ENCODE results near the gene FUT8.

The FUT8 gene

GRCh38 chr14:65479386-65479785 lies 66.9 kb downstream of the FUT8 start:
- no peak for DNase-seq (ENCODE audit: low read depth, low spot score)
- H3K4me3 ChIP-seq (ENCODE audit: insufficient read length, low read depth), result no peak overlapping the region
- H3K36me3 ChIP-seq (ENCODE audit: insufficient read depth, insufficient read length, low read length), result no peaks in the 10 kb centered on the region
- H3K9me3 ChIP-seq (ENCODE audit: insufficient read depth, low read length), result no peaks in the 10 kb centered on the region
- TF ChIP-seq SUZ12 (IDR thresholded peaks at IDR 0.05; ENCODE audit: extremely low read depth, insufficient read depth, insufficient read length), result no peak
- no peak for TF ChIP-seq ZNF274 (IDR thresholded peaks at IDR 0.05; ENCODE audit: low read depth, low read length)
- no peak for TF ChIP-seq YY1 (IDR thresholded peaks at IDR 0.05; ENCODE audit: insufficient read depth, insufficient read length)
- no peaks in the 10 kb centered on the region for H3K4me1 ChIP-seq (ENCODE audit: insufficient read depth, insufficient read length)
- H3K27me3 ChIP-seq (ENCODE audit: insufficient read depth, insufficient read length), result no peaks in the 10 kb centered on the region
- H3K9ac ChIP-seq (ENCODE audit: insufficient read length, low read depth), result no peak overlapping the region

GRCh38 chr14:65482757-65483438 lies 70.4 kb downstream of the FUT8 start:
- no peak for TF ChIP-seq SUZ12 (IDR thresholded peaks at IDR 0.05; ENCODE audit: extremely low read depth, insufficient read depth, insufficient read length)
- TF ChIP-seq ZNF274 (IDR thresholded peaks at IDR 0.05; ENCODE audit: low read depth, low read length), result no peak
- TF ChIP-seq YY1 (IDR thresholded peaks at IDR 0.05; ENCODE audit: insufficient read depth, insufficient read length), result no peak
- Histone ChIP-seq H3K36me3 (ENCODE audit: insufficient read depth, insufficient read length, low read length) (no peaks in the 10 kb centered on the region), H3K27me3 (ENCODE audit: insufficient read depth, insufficient read length) (no peaks in the 10 kb centered on the region), H3K4me3 (ENCODE audit: insufficient read length, low read depth) (no peak overlapping the region), H3K9me3 (ENCODE audit: insufficient read depth, low read length) (no peaks in the 10 kb centered on the region), H3K4me1 (ENCODE audit: insufficient read depth, insufficient read length) (no peaks in the 10 kb centered on the region), H3K9ac (ENCODE audit: insufficient read length, low read depth) (no peak overlapping the region)
- DNase-seq (ENCODE audit: low read depth, low spot score), result no peak

GRCh38 chr14:65483647-65484046 lies 71.1 kb downstream of the FUT8 start:
- TF ChIP-seq ZNF274 (IDR thresholded peaks at IDR 0.05; ENCODE audit: low read depth, low read length), result no peak
- no peak for TF ChIP-seq SUZ12 (IDR thresholded peaks at IDR 0.05; ENCODE audit: extremely low read depth, insufficient read depth, insufficient read length)
- no peaks in the 10 kb centered on the region for H3K27me3 ChIP-seq (ENCODE audit: insufficient read depth, insufficient read length)
- no peaks in the 10 kb centered on the region for H3K36me3 ChIP-seq (ENCODE audit: insufficient read depth, insufficient read length, low read length)
- no peak overlapping the region for H3K9ac ChIP-seq (ENCODE audit: insufficient read length, low read depth)
- H3K4me1 ChIP-seq (ENCODE audit: insufficient read depth, insufficient read length), result no peaks in the 10 kb centered on the region
- H3K4me3 ChIP-seq (ENCODE audit: insufficient read length, low read depth), result no peak overlapping the region
- no peaks in the 10 kb centered on the region for H3K9me3 ChIP-seq (ENCODE audit: insufficient read depth, low read length)
- DNase-seq (ENCODE audit: low read depth, low spot score), result no peak

GRCh38 chr14:65485516-65485915 lies 73.0 kb downstream of the FUT8 start:
- no peak for DNase-seq (ENCODE audit: low read depth, low spot score)
- H3K4me1 ChIP-seq (ENCODE audit: insufficient read depth, insufficient read length), result no peaks in the 10 kb centered on the region
- no peak for TF ChIP-seq SUZ12 (IDR thresholded peaks at IDR 0.05; ENCODE audit: extremely low read depth, insufficient read depth, insufficient read length)
- TF ChIP-seq ZNF274 (IDR thresholded peaks at IDR 0.05; ENCODE audit: low read depth, low read length), result no peak
- TF ChIP-seq YY1 (IDR thresholded peaks at IDR 0.05; ENCODE audit: insufficient read depth, insufficient read length), result no peak
- no peak overlapping the region for H3K4me3 ChIP-seq (ENCODE audit: insufficient read length, low read depth)
- no peaks in the 10 kb centered on the region for H3K27me3 ChIP-seq (ENCODE audit: insufficient read depth, insufficient read length)
- no peaks in the 10 kb centered on the region for H3K9me3 ChIP-seq (ENCODE audit: insufficient read depth, low read length)
- H3K9ac ChIP-seq (ENCODE audit: insufficient read length, low read depth), result no peak overlapping the region
- H3K36me3 ChIP-seq (ENCODE audit: insufficient read depth, insufficient read length, low read length), result no peaks in the 10 kb centered on the region

GRCh38 chr14:65486863-65487262 lies 74.3 kb downstream of the FUT8 start:
- no peak for TF ChIP-seq YY1 (IDR thresholded peaks at IDR 0.05; ENCODE audit: insufficient read depth, insufficient read length)
- no peak for TF ChIP-seq SUZ12 (IDR thresholded peaks at IDR 0.05; ENCODE audit: extremely low read depth, insufficient read depth, insufficient read length)
- TF ChIP-seq ZNF274 (IDR thresholded peaks at IDR 0.05; ENCODE audit: low read depth, low read length), result no peak
- H3K4me3 ChIP-seq (ENCODE audit: insufficient read length, low read depth), result no peak overlapping the region
- no peak for DNase-seq (ENCODE audit: low read depth, low spot score)
- no peaks in the 10 kb centered on the region for H3K36me3 ChIP-seq (ENCODE audit: insufficient read depth, insufficient read length, low read length)
- no peak overlapping the region for H3K9ac ChIP-seq (ENCODE audit: insufficient read length, low read depth)
- H3K4me1 ChIP-seq (ENCODE audit: insufficient read depth, insufficient read length), result no peaks in the 10 kb centered on the region
- no peaks in the 10 kb centered on the region for H3K27me3 ChIP-seq (ENCODE audit: insufficient read depth, insufficient read length)
- no peaks in the 10 kb centered on the region for H3K9me3 ChIP-seq (ENCODE audit: insufficient read depth, low read length)

GRCh38 chr14:65487783-65488494 lies 75.4 kb downstream of the FUT8 start:
- TF ChIP-seq SUZ12 (IDR thresholded peaks at IDR 0.05; ENCODE audit: extremely low read depth, insufficient read depth, insufficient read length) (no peak), ZNF274 (IDR thresholded peaks at IDR 0.05; ENCODE audit: low read depth, low read length) (no peak), YY1 (IDR thresholded peaks at IDR 0.05; ENCODE audit: insufficient read depth, insufficient read length) (no peak)
- Histone ChIP-seq H3K4me1 (ENCODE audit: insufficient read depth, insufficient read length) (no peaks in the 10 kb centered on the region), H3K27me3 (ENCODE audit: insufficient read depth, insufficient read length) (no peaks in the 10 kb centered on the region), H3K4me3 (ENCODE audit: insufficient read length, low read depth) (no peak overlapping the region), H3K9me3 (ENCODE audit: insufficient read depth, low read length) (no peaks in the 10 kb centered on the region), H3K9ac (ENCODE audit: insufficient read length, low read depth) (no peak overlapping the region), H3K36me3 (ENCODE audit: insufficient read depth, insufficient read length, low read length) (no peaks in the 10 kb centered on the region)
- DNase-seq (ENCODE audit: low read depth, low spot score), result no peak

- no peak overlapping the region for H3K4me3 ChIP-seq (ENCODE audit: insufficient read length, low read depth)
- no peak for DNase-seq (ENCODE audit: low read depth, low spot score)
- H3K27me3 ChIP-seq (ENCODE audit: insufficient read depth, insufficient read length), result no peaks in the 10 kb centered on the region
- TF ChIP-seq SUZ12 (IDR thresholded peaks at IDR 0.05; ENCODE audit: extremely low read depth, insufficient read depth, insufficient read length) (no peak), ZNF274 (IDR thresholded peaks at IDR 0.05; ENCODE audit: low read depth, low read length) (no peak), YY1 (IDR thresholded peaks at IDR 0.05; ENCODE audit: insufficient read depth, insufficient read length) (no peak)
- H3K36me3 ChIP-seq (ENCODE audit: insufficient read depth, insufficient read length, low read length), result no peaks in the 10 kb centered on the region
- H3K9me3 ChIP-seq (ENCODE audit: insufficient read depth, low read length), result 0 out of 2 replicates have a peak, but pooled peaks cover 3% of the 10 kb centered on the region
- H3K4me1 ChIP-seq (ENCODE audit: insufficient read depth, insufficient read length), result no peaks in the 10 kb centered on the region
- no peak overlapping the region for H3K9ac ChIP-seq (ENCODE audit: insufficient read length, low read depth)
Observed at GRCh38 chr14:65491274-65491673, 78.7 kb downstream of the FUT8 start.
